Neural progenitor cell (in vitro differentiated cells): ENCODE data around the gene REN.

Experiments
- EZH2 ChIP-seq: fragments of 200-600 bp; sonication (generic); IDR thresholded peaks from 2 replicates; pipeline ENCODE4 v1.6.1; 2017; ENCODE audit warnings: antibody characterized with exemption, mild to moderate bottlenecking, moderate library complexity
- TF ChIP-seq, protein P1 (sequence below): fragments of 200-600 bp; sonication (generic); IDR thresholded peaks from 2 replicates; pipeline ENCODE4 v1.5.1; 2017; ENCODE audit warnings: antibody characterized with exemption, mild to moderate bottlenecking

DNA sequence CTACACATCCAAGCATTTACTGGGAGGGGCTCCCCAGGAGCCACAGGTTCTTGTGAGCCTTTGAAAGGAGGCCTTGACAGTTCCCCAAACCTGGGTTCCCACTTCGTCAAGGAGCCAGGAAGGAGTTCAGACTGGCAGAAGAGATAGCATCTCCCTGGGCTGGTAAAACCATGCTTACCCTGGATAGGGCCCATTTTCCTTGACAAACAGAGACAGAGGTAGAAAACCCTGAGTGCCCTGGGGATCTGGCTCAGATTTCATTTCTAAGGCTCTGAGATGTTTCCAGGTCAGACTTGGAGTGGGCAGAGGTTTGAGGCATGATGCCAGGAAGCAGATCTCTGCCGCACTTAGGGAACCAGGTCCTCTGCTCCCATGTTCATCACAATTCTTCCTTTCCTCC lies 17.0 kb downstream of the REN start:
- TF ChIP-seq, protein P1, sequence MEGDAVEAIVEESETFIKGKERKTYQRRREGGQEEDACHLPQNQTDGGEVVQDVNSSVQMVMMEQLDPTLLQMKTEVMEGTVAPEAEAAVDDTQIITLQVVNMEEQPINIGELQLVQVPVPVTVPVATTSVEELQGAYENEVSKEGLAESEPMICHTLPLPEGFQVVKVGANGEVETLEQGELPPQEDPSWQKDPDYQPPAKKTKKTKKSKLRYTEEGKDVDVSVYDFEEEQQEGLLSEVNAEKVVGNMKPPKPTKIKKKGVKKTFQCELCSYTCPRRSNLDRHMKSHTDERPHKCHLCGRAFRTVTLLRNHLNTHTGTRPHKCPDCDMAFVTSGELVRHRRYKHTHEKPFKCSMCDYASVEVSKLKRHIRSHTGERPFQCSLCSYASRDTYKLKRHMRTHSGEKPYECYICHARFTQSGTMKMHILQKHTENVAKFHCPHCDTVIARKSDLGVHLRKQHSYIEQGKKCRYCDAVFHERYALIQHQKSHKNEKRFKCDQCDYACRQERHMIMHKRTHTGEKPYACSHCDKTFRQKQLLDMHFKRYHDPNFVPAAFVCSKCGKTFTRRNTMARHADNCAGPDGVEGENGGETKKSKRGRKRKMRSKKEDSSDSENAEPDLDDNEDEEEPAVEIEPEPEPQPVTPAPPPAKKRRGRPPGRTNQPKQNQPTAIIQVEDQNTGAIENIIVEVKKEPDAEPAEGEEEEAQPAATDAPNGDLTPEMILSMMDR = no peak
- no peak for TF ChIP-seq EZH2
